HEK293 (cell line): ENCODE measurements around the gene FNDC3A.

Experiments used
- CTCF ChIA-PET: fragments of 350-600 bp; formaldehyde crosslinking; extraction: SDS; loops from one replicate; lab custom pipeline; 2021; ENCODE audit warnings: antibody characterized with exemption; lab: Yijun Ruan, JAX
- POLR2A ChIA-PET: fragments of 300-600 bp; formaldehyde crosslinking; extraction: SDS; loops from one replicate; lab custom pipeline; 2020; ENCODE audit warnings: antibody characterized with exemption, inconsistent platforms; lab: Yijun Ruan, JAX
- H3K27ac ChIP-seq: fragments of 200-500 bp; sonication (Bioruptor generic); 2 replicates; pipeline ENCODE4 v1.5.1; 2014; ENCODE audit warnings: low read depth, low read length, control low read depth, inconsistent platforms; ENCODE audit errors: extremely low read depth
- H3K36me3 ChIP-seq, 2 experiments: fragments of 200-500 bp in 1 of 2; sonication (Bioruptor generic) in 1 of 2; 1 replicate in 1 of 2; 2 replicates in 1 of 2; pipeline ENCODE4 v1.5.1; 2014 to 2017; ENCODE audit warnings: inconsistent platforms in 2 of 2, low read length in 2 of 2; ENCODE audit not compliant: control insufficient read depth in 2 of 2, insufficient read depth in 1 of 2
- H3K4me1 ChIP-seq: fragments of 200-500 bp; sonication (Bioruptor generic); 2 replicates; pipeline ENCODE4 v1.5.1; 2014; ENCODE audit warnings: mild to moderate bottlenecking, low read length, inconsistent platforms; ENCODE audit not compliant: control insufficient read depth, insufficient read depth
- H3K4me3 ChIP-seq: 2 replicates; pipeline ENCODE4 v1.5.1; 2011; ENCODE audit warnings: low read depth, mild to moderate bottlenecking, control low read depth, low read length, moderate library complexity
- H3K9me3 ChIP-seq: fragments of 200-500 bp; sonication (Bioruptor generic); 2 replicates; pipeline ENCODE4 v1.5.1; 2014; ENCODE audit warnings: low read depth, low read length, inconsistent platforms; ENCODE audit not compliant: control insufficient read depth, insufficient read depth
- KLF1 ChIP-seq: fragments of 450-650 bp; formaldehyde crosslinking; IDR thresholded peaks from 2 replicates; pipeline ENCODE4 v1.5.1; 2016; ENCODE audit warnings: missing biosample characterization, missing genetic modification characterization
- SALL2 ChIP-seq: fragments of 450-650 bp; formaldehyde crosslinking; IDR thresholded peaks from 2 replicates; pipeline ENCODE4 v1.5.0; 2017; ENCODE audit warnings: missing biosample characterization, mild to moderate bottlenecking, missing genetic modification characterization, borderline replicate concordance
- TRIM28 ChIP-seq: IDR thresholded peaks from 2 replicates; pipeline ENCODE4 v1.6.1; 2011; ENCODE audit warnings: low read length, control low read depth, borderline replicate concordance
- WT1 ChIP-seq: fragments of 450-650 bp; formaldehyde crosslinking; IDR thresholded peaks from 2 replicates; pipeline ENCODE4 v1.5.1; 2016; ENCODE audit warnings: missing biosample characterization, missing genetic modification characterization
- ZBTB20 ChIP-seq: fragments of 450-650 bp; formaldehyde crosslinking; IDR thresholded peaks from 2 replicates; pipeline ENCODE4 v1.5.1; 2016; ENCODE audit warnings: missing biosample characterization, missing genetic modification characterization
- ZBTB48 ChIP-seq: fragments of 450-650 bp; formaldehyde crosslinking; IDR thresholded peaks from 2 replicates; pipeline ENCODE4 v1.5.1; 2016; ENCODE audit warnings: missing biosample characterization, missing genetic modification characterization
- ZBTB8A ChIP-seq: fragments of 450-650 bp; formaldehyde crosslinking; IDR thresholded peaks from 2 replicates; pipeline ENCODE4 v1.5.1; 2016; ENCODE audit warnings: missing biosample characterization, missing genetic modification characterization
- ZFP69B ChIP-seq: fragments of 450-650 bp; formaldehyde crosslinking; IDR thresholded peaks from 2 replicates; pipeline ENCODE4 v1.5.1; 2016; ENCODE audit warnings: missing biosample characterization, missing genetic modification characterization
- ZNF133 ChIP-seq: fragments of 450-650 bp; formaldehyde crosslinking; IDR thresholded peaks from 2 replicates; pipeline ENCODE4 v1.5.1; 2016; ENCODE audit warnings: missing biosample characterization, missing genetic modification characterization
- ZNF138 ChIP-seq: fragments of 450-650 bp; formaldehyde crosslinking; IDR thresholded peaks from 2 replicates; pipeline ENCODE4 v1.5.1; 2016; ENCODE audit warnings: missing biosample characterization, missing genetic modification characterization, borderline replicate concordance
- ZNF23 ChIP-seq: fragments of 450-650 bp; formaldehyde crosslinking; IDR thresholded peaks from 2 replicates; pipeline ENCODE4 v1.5.1; 2016; ENCODE audit warnings: missing biosample characterization, missing genetic modification characterization, borderline replicate concordance
- ZNF24 ChIP-seq: fragments of 450-650 bp; formaldehyde crosslinking; IDR thresholded peaks from 2 replicates; pipeline ENCODE4 v1.5.1; 2016; ENCODE audit warnings: missing biosample characterization, missing genetic modification characterization
- ZNF292 ChIP-seq: fragments of 450-650 bp; formaldehyde crosslinking; IDR thresholded peaks from 2 replicates; pipeline ENCODE4 v1.5.1; 2016; ENCODE audit warnings: low read depth, missing biosample characterization, missing genetic modification characterization, borderline replicate concordance
- ZNF426 ChIP-seq: fragments of 450-650 bp; formaldehyde crosslinking; IDR thresholded peaks from 2 replicates; pipeline ENCODE4 v1.5.1; 2017; ENCODE audit warnings: missing biosample characterization, missing genetic modification characterization, mild to moderate bottlenecking, inconsistent platforms, moderate library complexity
- ZNF473 ChIP-seq: fragments of 450-650 bp; formaldehyde crosslinking; IDR thresholded peaks from 2 replicates; pipeline ENCODE4 v1.5.1; 2017; ENCODE audit warnings: missing biosample characterization, missing genetic modification characterization
- ZNF529 ChIP-seq: fragments of 450-650 bp; formaldehyde crosslinking; IDR thresholded peaks from 2 replicates; pipeline ENCODE4 v1.5.1; 2017; ENCODE audit warnings: missing genetic modification characterization, missing biosample characterization; ENCODE audit not compliant: insufficient replicate concordance
- ZNF629 ChIP-seq: fragments of 450-650 bp; formaldehyde crosslinking; IDR thresholded peaks from 2 replicates; pipeline ENCODE4 v1.5.1; 2017; ENCODE audit warnings: missing biosample characterization, missing genetic modification characterization
- ZNF658 ChIP-seq: fragments of 450-650 bp; formaldehyde crosslinking; IDR thresholded peaks from 2 replicates; pipeline ENCODE4; 2016; ENCODE audit warnings: missing biosample characterization, missing genetic modification characterization
- ZNF660 ChIP-seq: fragments of 450-650 bp; IDR thresholded peaks from 2 replicates; pipeline ENCODE4 v1.5.1; 2018; ENCODE audit warnings: missing biosample characterization, mild to moderate bottlenecking, missing genetic modification characterization
- ZNF701 ChIP-seq: fragments of 450-650 bp; formaldehyde crosslinking; IDR thresholded peaks from 2 replicates; pipeline ENCODE4 v1.5.1; 2016; ENCODE audit warnings: missing biosample characterization, missing genetic modification characterization
- ZNF707 ChIP-seq: fragments of 450-650 bp; formaldehyde crosslinking; IDR thresholded peaks from 2 replicates; pipeline ENCODE4 v1.5.1; 2016; ENCODE audit warnings: missing biosample characterization, missing genetic modification characterization
- TF ChIP-seq, protein P1 (sequence below): fragments of 450-650 bp; formaldehyde crosslinking; optimal IDR thresholded peaks from 2 replicates; pipeline ENCODE3; 2016; ENCODE audit warnings: missing biosample characterization, mild to moderate bottlenecking, missing genetic modification characterization
- TF ChIP-seq, protein P2 (sequence below): fragments of 450-650 bp; formaldehyde crosslinking; IDR thresholded peaks from 2 replicates; pipeline ENCODE4 v1.5.1; 2017; ENCODE audit warnings: missing biosample characterization, missing genetic modification characterization
- TF ChIP-seq, protein P3 (sequence below): fragments of 450-650 bp; formaldehyde crosslinking; IDR thresholded peaks from 2 replicates; pipeline ENCODE4 v1.5.1; 2017; ENCODE audit warnings: missing biosample characterization, missing genetic modification characterization

The FNDC3A gene

DNA sequence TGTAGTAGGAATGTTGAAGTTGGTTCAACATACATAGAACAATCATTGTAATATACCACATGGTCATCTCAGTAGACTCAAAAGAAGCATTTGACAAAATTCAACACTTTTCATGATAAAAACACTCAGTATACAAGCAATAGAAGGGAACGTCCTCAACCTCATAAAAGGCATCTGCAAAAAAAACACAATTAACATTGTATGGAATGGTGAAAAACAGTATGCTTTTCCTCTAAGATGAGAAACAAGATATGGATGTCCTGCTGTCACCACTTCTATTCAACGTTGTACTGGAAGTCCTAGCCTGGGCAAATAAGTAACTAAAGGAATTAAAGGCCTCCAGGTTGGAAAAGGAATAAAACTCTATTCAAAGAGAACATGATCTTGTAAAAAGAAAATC lies 54.5 kb downstream of the FNDC3A start (continued):
- TF ChIP-seq WT1 (tag by site-specific recombination) (no peak), ZBTB48 (tag by site-specific recombination) (no peak), KLF1 (tag by site-specific recombination) (no peak), ZNF23 (tag by site-specific recombination) (no peak), ZBTB20 (tag by site-specific recombination) (no peak), ZNF529 (no peak)
- TF ChIP-seq, protein P1, sequence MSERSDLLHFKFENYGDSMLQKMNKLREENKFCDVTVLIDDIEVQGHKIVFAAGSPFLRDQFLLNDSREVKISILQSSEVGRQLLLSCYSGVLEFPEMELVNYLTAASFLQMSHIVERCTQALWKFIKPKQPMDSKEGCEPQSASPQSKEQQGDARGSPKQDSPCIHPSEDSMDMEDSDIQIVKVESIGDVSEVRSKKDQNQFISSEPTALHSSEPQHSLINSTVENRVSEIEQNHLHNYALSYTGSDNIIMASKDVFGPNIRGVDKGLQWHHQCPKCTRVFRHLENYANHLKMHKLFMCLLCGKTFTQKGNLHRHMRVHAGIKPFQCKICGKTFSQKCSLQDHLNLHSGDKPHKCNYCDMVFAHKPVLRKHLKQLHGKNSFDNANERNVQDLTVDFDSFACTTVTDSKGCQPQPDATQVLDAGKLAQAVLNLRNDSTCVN, result no peak
- TF ChIP-seq, all 188 proteins: peak for 0

DNA sequence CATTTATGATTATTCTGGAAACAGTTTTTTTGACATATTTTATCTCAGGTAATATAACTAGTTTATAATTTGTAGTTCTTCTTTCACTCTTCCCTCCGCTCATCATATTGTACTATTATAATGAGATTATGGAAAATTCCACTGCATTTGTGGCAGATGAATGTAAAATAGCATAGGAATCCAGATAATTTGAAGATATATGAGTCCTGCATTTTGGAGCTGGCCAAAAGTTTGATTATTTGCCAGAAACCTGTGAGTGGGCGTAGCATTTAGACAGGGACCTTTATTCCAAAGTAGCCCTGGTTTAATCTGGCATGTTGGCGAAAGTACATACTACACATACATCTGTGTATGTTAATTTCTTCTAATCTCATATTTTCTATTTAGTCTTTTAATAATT lies 65.2 kb downstream of the FNDC3A start:
- H3K36me3 ChIP-seq, result no peaks in the 10 kb centered on the region; a peak in 1 of 3 replicates
- POLR2A ChIA-PET, result no interaction called here

DNA sequence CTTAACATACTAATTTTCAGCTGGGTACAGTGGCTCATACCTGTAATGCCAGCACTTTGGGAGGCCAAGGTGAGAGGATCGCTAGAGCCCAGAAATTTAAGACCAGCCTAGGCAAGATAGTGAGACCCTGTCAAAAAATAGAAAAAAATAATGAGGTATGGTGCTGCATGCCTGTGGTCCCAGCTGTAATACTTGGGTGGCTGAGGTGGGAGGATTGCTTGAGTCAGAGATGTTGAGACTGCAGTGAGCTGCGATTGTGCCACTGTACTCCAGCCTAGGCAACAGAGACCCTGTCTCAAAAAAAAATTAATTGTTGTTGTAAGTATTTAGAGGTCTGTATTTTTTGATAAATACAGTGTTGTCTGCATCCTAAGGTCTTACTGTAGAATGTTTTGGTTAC lies 66.8 kb downstream of the FNDC3A start:
- Histone ChIP-seq H3K36me3 (no peaks in the 10 kb centered on the region; a peak in 1 of 3 replicates), H3K27ac (no peak overlapping the region), H3K4me1 (no peaks in the 10 kb centered on the region), H3K4me3 (no peak overlapping the region), H3K9me3 (no peaks in the 10 kb centered on the region)
- TF ChIP-seq ZNF133 (tag by site-specific recombination), result no peak
- TF ChIP-seq, protein P2, sequence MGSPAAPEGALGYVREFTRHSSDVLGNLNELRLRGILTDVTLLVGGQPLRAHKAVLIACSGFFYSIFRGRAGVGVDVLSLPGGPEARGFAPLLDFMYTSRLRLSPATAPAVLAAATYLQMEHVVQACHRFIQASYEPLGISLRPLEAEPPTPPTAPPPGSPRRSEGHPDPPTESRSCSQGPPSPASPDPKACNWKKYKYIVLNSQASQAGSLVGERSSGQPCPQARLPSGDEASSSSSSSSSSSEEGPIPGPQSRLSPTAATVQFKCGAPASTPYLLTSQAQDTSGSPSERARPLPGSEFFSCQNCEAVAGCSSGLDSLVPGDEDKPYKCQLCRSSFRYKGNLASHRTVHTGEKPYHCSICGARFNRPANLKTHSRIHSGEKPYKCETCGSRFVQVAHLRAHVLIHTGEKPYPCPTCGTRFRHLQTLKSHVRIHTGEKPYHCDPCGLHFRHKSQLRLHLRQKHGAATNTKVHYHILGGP (tag by site-specific recombination), result no peak
- TF ChIP-seq ZNF473 (tag by site-specific recombination), result no peak
- CTCF ChIA-PET, result no interaction called here
- POLR2A ChIA-PET, result no interaction called here

More for the DNA sequence above, 65.2 kb downstream of the FNDC3A start:
- CTCF ChIA-PET, result no interaction called here
- Histone ChIP-seq H3K4me3 (no peak overlapping the region), H3K9me3 (no peaks in the 10 kb centered on the region), H3K27ac (no peak overlapping the region), H3K4me1 (no peaks in the 10 kb centered on the region)
- no peak for TF ChIP-seq TRIM28
- TF ChIP-seq ZNF292 (tag by site-specific recombination), result no peak
- no peak for TF ChIP-seq ZFP69B
- TF ChIP-seq, protein P2 (tag by site-specific recombination), result no peak
- no peak for TF ChIP-seq ZNF658 (tag by site-specific recombination)
- TF ChIP-seq ZNF707 (tag by site-specific recombination), result no peak
- no peak for TF ChIP-seq ZNF629
- TF ChIP-seq SALL2, result no peak
- no peak for TF ChIP-seq ZNF24 (tag by site-specific recombination)
- no peak for TF ChIP-seq ZNF701 (tag by site-specific recombination)
- no peak for TF ChIP-seq ZNF138
- TF ChIP-seq ZNF660 (tag by site-specific recombination), result no peak
- TF ChIP-seq, protein P3, sequence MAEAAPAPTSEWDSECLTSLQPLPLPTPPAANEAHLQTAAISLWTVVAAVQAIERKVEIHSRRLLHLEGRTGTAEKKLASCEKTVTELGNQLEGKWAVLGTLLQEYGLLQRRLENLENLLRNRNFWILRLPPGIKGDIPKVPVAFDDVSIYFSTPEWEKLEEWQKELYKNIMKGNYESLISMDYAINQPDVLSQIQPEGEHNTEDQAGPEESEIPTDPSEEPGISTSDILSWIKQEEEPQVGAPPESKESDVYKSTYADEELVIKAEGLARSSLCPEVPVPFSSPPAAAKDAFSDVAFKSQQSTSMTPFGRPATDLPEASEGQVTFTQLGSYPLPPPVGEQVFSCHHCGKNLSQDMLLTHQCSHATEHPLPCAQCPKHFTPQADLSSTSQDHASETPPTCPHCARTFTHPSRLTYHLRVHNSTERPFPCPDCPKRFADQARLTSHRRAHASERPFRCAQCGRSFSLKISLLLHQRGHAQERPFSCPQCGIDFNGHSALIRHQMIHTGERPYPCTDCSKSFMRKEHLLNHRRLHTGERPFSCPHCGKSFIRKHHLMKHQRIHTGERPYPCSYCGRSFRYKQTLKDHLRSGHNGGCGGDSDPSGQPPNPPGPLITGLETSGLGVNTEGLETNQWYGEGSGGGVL (tag by site-specific recombination), result no peak
- no peak for TF ChIP-seq ZNF426 (tag by site-specific recombination)
- TF ChIP-seq ZBTB8A (tag by site-specific recombination), result no peak
